GM18858 (cell line): ENCODE measurements around the gene RRAD.
"Not testable (repeated sequence)": the region's sequence is repeated elsewhere in the genome, so short reads cannot be mapped to it uniquely, and the experiment has no call there.

Experiments
- ATAC-seq: cut with Tn5 transposase; IDR thresholded peaks from one replicate; pipeline ENCODE4 v1.9.1; 2021; ENCODE audit not compliant: unreplicated experiment

Gene RRAD

GRCh38 chr16:66925322-66925840, at the start of gene RRAD:
Gene RRAD (minus strand): TSS chr16:66925535. CDS start chr16:66925179, 356 bp downstream.
- no peak for ATAC-seq

GRCh38 chr16:66974932-66975246, 49.6 kb upstream of the RRAD start:
- not testable (repeated sequence) for ATAC-seq

DNA sequence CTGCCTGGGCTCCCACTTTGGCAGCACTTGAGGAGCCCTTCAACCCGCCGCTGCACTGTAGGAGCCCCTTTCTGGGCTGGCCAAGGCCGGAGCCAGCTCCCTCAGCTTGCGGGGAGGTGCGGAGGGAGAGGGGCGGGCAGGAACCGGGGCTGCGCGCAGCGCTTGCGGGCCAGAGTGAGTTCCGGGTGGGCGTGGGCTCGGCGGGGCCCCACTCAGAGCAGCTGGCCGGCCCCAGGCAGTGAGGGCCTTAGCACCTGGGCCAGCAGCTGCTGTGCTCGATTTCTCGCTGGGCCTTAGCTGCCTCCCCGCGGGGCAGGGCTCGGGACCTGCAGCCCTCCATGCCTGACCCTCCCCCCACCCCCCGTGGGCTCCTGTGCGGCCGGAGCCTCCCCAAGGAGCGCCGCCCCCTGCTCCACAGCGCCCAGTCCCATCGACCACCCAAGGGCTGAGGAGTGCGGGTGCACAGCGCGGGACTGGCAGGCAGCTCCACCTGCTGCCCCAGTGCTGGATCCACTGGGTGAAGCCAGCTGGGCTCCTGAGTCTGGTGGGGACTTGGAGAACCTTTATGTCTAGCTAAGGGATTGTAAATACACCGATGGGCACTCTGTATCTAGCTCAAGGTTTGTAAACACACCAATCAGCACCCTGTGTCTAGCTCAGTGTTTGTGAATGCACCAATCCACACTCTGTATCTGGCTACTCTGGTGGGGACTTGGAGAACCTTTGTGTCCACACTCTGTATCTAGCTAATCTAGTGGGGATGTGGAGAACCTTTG, 49.0 kb upstream of the RRAD start:
- ATAC-seq: not testable (repeated sequence)

GRCh38 chr16:66973716-66974115, 48.4 kb upstream of the RRAD start:
- ATAC-seq: no peak

DNA sequence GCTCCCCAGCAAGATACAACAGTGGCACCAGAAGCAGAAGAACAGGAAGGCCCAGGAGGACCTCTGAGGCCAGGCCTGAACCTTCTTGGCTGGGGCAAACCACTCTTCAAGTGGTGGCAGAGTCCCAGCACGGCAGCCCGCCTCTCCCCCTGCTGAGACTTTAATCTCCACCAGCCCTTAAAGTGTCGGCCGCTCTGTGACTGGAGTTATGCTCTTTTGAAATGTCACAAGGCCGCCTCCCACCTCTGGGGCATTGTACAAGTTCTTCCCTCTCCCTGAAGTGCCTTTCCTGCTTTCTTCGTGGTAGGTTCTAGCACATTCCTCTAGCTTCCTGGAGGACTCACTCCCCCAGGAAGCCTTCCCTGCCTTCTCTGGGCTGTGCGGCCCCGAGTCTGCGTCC, 47.6 kb upstream of the RRAD start:
- no peak for ATAC-seq

- ATAC-seq: no peak
Observed at GRCh38 chr16:66970775-66971720, 45.7 kb upstream of the RRAD start.

DNA sequence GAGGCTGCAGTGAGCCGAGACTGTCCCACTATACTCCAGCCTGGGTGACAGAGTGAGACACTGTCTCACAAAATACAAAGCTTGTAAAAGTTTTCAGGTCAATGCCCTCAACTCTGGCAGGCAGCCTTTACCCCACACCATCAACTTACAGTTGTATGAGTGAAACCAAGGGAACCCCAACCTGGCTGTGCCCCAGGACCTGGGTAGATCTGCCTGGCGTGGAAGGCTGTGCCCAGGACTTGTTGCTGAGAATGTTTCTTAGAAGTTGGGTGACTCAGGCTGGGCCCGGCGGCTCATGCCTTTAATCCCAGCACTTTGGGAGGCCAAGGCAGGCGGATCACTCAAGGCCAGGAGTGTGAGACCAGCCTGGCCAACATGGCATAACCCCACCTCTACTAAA, 43.5 kb upstream of the RRAD start:
- no peak for ATAC-seq

GRCh38 chr16:66964049-66964448, 38.7 kb upstream of the RRAD start:
- ATAC-seq: no peak

DNA sequence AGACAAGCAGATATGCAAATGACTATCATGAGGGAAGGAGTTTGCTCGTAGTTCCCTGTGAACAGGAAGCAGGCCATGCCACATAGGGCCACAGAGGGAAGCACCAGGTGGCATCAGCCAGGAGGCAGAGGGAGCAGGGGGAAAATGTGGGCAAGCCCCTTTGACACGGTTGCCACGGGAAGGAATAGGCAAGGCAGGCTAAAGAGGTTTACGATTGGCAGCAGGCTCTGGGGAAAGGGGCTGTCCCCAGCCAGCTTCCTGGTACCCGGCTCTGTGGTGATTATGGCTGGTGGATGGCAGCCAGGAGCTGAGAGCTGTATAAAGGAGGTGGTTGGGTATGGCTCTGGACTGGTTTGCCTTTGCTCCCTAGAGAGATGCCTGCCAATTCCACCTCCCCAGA, 36.6 kb upstream of the RRAD start:
- no peak for ATAC-seq

GRCh38 chr16:66961065-66961744, 35.9 kb upstream of the RRAD start, which contains the start of gene CES3:
Gene CES3 (plus strand): TSS chr16:66961266. CDS start chr16:66961308, 42 bp downstream.
- ATAC-seq: no peak

- ATAC-seq: no peak
Observed at GRCh38 chr16:66960270-66960669, 34.9 kb upstream of the RRAD start.

DNA sequence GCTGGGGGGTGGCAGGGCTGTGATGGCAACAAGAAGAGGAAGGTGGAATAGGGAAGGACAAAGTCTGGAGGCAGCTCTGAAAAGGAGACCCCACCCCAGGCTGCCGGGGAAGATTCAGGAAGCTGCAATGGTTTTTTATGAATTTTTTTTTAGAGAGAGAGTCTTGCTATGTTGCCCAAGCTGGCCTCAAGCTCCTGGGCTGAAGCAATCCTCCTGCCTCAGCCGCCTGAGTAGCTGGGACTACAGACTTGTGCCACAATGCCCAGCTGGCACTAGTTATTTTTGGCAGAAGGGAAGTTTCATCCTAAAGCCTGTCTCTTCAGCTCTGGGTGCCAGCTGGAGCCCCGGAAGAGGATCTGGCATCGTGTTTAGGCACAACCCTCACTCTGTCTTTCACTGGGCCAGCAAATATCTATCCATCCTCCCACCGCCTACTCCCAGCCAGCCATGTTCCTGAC, 34.4 kb upstream of the RRAD start:
- ATAC-seq: no peak

GRCh38 chr16:66958857-66959703, 33.7 kb upstream of the RRAD start:
- no peak for ATAC-seq

- not testable (repeated sequence) for ATAC-seq
Observed at GRCh38 chr16:66956154-66956457, 30.8 kb upstream of the RRAD start.

DNA sequence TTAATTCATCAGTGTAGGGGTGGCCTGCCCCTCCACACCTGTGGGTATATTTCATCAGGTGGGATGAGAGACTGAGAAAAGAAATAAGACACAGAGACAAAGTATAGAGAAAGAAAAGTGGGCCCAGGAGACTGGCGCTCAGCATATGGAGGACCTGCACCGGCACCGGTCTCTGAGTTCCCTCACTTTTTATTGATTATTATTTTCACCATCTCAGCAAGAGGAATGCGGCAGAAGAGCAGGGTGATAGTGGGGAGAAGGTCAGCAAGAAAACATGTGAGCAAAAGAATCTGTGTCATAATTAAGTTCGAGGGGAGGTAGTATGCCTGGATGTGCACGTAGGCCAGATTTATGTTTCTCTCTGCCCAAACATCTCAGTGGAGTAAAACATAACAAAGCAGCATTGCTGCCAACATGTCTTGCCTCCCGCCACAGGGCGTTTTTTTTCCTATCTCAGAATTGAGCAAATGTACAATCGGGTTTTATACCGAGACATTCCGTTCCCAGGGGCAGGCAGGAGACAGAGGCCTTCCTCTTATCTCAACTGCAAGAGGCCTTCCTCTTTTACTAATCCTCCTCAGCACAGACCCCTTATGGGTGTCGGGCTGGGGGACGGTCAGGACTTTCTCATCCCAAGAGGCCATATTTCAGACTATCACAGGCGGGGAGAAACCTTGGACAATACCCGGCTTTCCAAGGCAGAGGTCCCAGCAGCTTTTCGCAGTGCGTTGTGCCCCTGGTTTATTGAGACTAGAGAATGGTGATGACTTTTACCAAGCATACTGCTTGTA, 30.2 kb upstream of the RRAD start:
- ATAC-seq: not testable (repeated sequence)

- ATAC-seq: no peak
Observed at GRCh38 chr16:66954097-66954659, 28.8 kb upstream of the RRAD start.

GRCh38 chr16:66953462-66954096, 28.2 kb upstream of the RRAD start:
- ATAC-seq: no peak

GRCh38 chr16:66952430-66953110, 27.2 kb upstream of the RRAD start:
- no peak for ATAC-seq
